Epithelial cell of esophagus (primary cell): Measurements from ENCODE around the gene NAP1L1.

Experiments used
- DNase-seq: peaks from one replicate; pipeline ENCODE4 v3.0.0; 2010; ENCODE audit warnings: low read depth
- H3K4me3 ChIP-seq: 2 replicates; pipeline ENCODE4 v1.5.1; 2011; ENCODE audit warnings: mild to moderate bottlenecking, low read length, control low read depth
- TF ChIP-seq, protein P1 (sequence below): IDR thresholded peaks from 2 replicates; pipeline ENCODE4 v1.5.1; 2011; ENCODE audit warnings: low read depth, mild to moderate bottlenecking, low read length, control low read depth, inconsistent platforms; ENCODE audit not compliant: insufficient read depth; ENCODE audit errors: missing control alignments

The NAP1L1 gene

GRCh38 chr12:75998292-75999063 lies 86.0 kb downstream of the NAP1L1 start:
- peak; percentile 41 for DNase-seq
- no peak overlapping the region for H3K4me3 ChIP-seq
- TF ChIP-seq, protein P1, sequence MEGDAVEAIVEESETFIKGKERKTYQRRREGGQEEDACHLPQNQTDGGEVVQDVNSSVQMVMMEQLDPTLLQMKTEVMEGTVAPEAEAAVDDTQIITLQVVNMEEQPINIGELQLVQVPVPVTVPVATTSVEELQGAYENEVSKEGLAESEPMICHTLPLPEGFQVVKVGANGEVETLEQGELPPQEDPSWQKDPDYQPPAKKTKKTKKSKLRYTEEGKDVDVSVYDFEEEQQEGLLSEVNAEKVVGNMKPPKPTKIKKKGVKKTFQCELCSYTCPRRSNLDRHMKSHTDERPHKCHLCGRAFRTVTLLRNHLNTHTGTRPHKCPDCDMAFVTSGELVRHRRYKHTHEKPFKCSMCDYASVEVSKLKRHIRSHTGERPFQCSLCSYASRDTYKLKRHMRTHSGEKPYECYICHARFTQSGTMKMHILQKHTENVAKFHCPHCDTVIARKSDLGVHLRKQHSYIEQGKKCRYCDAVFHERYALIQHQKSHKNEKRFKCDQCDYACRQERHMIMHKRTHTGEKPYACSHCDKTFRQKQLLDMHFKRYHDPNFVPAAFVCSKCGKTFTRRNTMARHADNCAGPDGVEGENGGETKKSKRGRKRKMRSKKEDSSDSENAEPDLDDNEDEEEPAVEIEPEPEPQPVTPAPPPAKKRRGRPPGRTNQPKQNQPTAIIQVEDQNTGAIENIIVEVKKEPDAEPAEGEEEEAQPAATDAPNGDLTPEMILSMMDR = no peak

- no peak for DNase-seq
- TF ChIP-seq, protein P1 = no peak
- no peak overlapping the region for H3K4me3 ChIP-seq
Measured at GRCh38 chr12:75997658-75998057, 86.8 kb downstream of the NAP1L1 start.

DNA sequence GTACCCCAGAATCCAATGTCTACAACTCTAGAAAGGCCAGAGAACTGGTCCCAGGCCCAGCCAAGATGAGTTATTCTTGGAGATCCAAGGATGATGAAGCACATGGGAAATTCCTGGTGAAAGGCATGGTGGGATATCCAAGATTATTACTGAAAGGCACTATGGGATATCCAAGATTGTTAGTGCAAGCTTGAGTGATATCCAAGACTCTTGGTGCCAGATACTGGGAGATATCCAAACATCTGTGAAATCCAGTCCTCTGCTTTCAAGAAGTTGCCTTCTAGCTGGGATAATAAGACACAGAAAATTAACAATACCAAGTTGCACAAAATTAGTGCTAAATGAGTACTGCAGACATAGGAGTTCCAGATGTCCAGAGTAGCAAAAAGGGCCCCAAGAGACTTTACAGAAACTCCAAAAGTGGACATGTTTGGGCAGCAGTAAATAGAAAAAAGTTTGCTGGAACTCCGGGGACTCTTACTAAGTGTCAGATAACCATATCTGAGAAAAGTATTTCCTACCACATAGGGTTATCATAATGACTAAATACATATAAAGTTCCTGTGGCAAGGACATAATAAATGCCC lies 87.5 kb downstream of the NAP1L1 start:
- DNase-seq = no peak
- H3K4me3 ChIP-seq = no peak overlapping the region
- TF ChIP-seq, protein P1 = no peak

GRCh38 chr12:75995691-75996090 lies 88.8 kb downstream of the NAP1L1 start:
- peak; percentile 46 for DNase-seq
- H3K4me3 ChIP-seq = no peak overlapping the region
- TF ChIP-seq, protein P1 = no peak

DNA sequence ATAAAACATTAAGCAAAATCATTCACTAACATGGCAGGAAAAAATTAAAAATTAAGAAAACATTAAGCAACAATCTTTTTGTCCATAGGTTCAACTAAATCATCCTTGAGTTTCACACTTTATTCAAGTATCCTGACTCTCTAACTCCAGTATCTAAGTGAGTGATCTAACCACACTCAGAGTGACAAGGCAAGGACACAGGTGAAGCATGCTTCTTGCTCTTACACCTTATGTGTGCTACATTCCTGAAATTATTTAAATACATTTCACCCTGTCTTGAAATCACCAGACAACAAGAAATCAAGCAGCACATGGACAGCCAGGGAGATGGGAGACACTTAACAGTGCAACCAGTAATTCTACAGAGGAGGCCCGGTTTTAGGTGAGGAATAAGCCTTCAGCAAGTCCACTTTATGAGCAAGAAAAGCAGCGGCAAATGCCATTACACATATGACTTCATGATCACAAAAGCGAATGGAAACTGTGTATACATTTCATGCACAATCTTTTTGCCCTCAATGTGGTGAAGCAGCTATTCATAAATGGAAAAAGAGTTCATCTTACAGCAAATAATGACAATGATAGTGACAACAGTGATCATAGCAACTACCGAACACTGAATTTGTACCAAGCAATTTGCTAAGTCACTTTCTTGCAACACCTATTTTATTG lies 90.3 kb downstream of the NAP1L1 start:
- DNase-seq = no peak
- TF ChIP-seq, protein P1 = no peak
- no peak overlapping the region for H3K4me3 ChIP-seq

DNA sequence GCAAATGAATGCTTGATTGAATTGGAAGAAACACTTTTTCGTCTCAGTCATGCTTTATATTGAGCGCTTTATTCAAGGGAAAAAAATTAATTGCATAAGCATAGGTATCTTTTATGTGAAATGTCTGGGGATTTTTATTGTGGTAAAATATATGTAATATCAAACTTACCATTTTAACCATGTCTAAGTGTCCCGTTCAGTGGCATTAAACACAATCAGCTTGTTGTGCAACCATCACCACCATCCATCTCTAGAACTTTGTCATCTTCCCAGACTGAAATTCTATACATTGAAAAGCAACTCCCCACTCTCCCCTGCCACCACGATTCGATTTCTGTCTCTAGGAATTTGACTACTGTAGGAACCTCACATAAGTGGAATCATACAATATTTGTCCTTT lies 92.7 kb downstream of the NAP1L1 start:
- no peak for DNase-seq
- TF ChIP-seq, protein P1 = no peak
- H3K4me3 ChIP-seq = no peak overlapping the region
